HG03039 (cell line): ENCODE results near the gene DNAJC5.

Experiments
- ATAC-seq: cut with Tn5 transposase; IDR thresholded peaks from one replicate; pipeline ENCODE4 v1.9.1; 2021; ENCODE audit warnings: mild to moderate bottlenecking, moderate library complexity; ENCODE audit not compliant: unreplicated experiment

DNAJC5 gene

GRCh38 chr20:63883201-63883593 is 11.7 kb upstream of the DNAJC5 start:
- ATAC-seq, result no peak

- no peak for ATAC-seq
These were observed 10.2 kb upstream of the DNAJC5 start for GRCh38 chr20:63884506-63885263.

GRCh38 chr20:63885264-63886053 is 9.5 kb upstream of the DNAJC5 start:
- no peak for ATAC-seq

GRCh38 chr20:63886054-63886419 is 8.9 kb upstream of the DNAJC5 start:
- ATAC-seq, result no peak

- no peak for ATAC-seq
These were observed 8.0 kb upstream of the DNAJC5 start for GRCh38 chr20:63886921-63887320.

- ATAC-seq, result no peak
These were observed 5.4 kb upstream of the DNAJC5 start for GRCh38 chr20:63889241-63890200.

GRCh38 chr20:63890201-63890576 is 4.7 kb upstream of the DNAJC5 start:
- ATAC-seq, result no peak

- no peak for ATAC-seq
These were observed 4.3 kb upstream of the DNAJC5 start for GRCh38 chr20:63890616-63891015.

GRCh38 chr20:63891061-63892002 is 3.6 kb upstream of the DNAJC5 start:
- ATAC-seq, result no peak

GRCh38 chr20:63892402-63892801 is 2.5 kb upstream of the DNAJC5 start:
- ATAC-seq, result no peak

- ATAC-seq, result no peak
These were observed 948 bp upstream of the DNAJC5 start for GRCh38 chr20:63893999-63894357.

- ATAC-seq, result peak; percentile 14
These were observed 451 bp downstream of the DNAJC5 start for GRCh38 chr20:63895202-63895951.

- ATAC-seq, result no peak
These were observed 982 bp downstream of the DNAJC5 start for GRCh38 chr20:63895952-63896263.

- no peak for ATAC-seq
These were observed 1.6 kb downstream of the DNAJC5 start for GRCh38 chr20:63896264-63897105.

GRCh38 chr20:63897978-63898561 is 3.1 kb downstream of the DNAJC5 start:
- no peak for ATAC-seq

GRCh38 chr20:63898882-63899558 is 4.1 kb downstream of the DNAJC5 start:
- no peak for ATAC-seq

GRCh38 chr20:63900413-63900812 is 5.5 kb downstream of the DNAJC5 start:
- ATAC-seq, result no peak
